GM18858 (cell line): ENCODE data around the gene LRP11.
"Not testable (repeated sequence)": the region's sequence is repeated elsewhere in the genome, so short reads cannot be mapped to it uniquely, and the experiment has no call there.

Experiments used
- ATAC-seq: cut with Tn5 transposase; IDR thresholded peaks from one replicate; pipeline ENCODE4 v1.9.1; 2021; ENCODE audit not compliant: unreplicated experiment

LRP11 gene

GRCh38 chr6:149851461-149852110 is 12.6 kb downstream of the LRP11 start:
- ATAC-seq: no peak

GRCh38 chr6:149848343-149848742 is 15.8 kb downstream of the LRP11 start:
- not testable (repeated sequence) for ATAC-seq

- ATAC-seq: no peak
Measured at GRCh38 chr6:149847939-149848267, 16.3 kb downstream of the LRP11 start.

GRCh38 chr6:149846321-149846720 is 17.8 kb downstream of the LRP11 start:
- ATAC-seq: no peak

GRCh38 chr6:149845549-149845948 is 18.6 kb downstream of the LRP11 start:
- no peak for ATAC-seq

- no peak for ATAC-seq
Measured at GRCh38 chr6:149844480-149844879, 19.7 kb downstream of the LRP11 start.

GRCh38 chr6:149844036-149844435 is 20.1 kb downstream of the LRP11 start:
- not testable (repeated sequence) for ATAC-seq

- no peak for ATAC-seq
Measured at GRCh38 chr6:149843051-149843633, 21.0 kb downstream of the LRP11 start.

- ATAC-seq: no peak
Measured at GRCh38 chr6:149842331-149842730, 21.8 kb downstream of the LRP11 start.

- no peak for ATAC-seq
Measured at GRCh38 chr6:149840345-149841075, 23.6 kb downstream of the LRP11 start.

- no peak for ATAC-seq
Measured at GRCh38 chr6:149834513-149835481, 29.4 kb downstream of the LRP11 start.

GRCh38 chr6:149833651-149834050 is 30.5 kb downstream of the LRP11 start:
- ATAC-seq: no peak

- ATAC-seq: no peak
Measured at GRCh38 chr6:149831308-149831820, 32.8 kb downstream of the LRP11 start.

- ATAC-seq: no peak
Measured at GRCh38 chr6:149830731-149831307, 33.3 kb downstream of the LRP11 start.

GRCh38 chr6:149825292-149825691 is 38.9 kb downstream of the LRP11 start:
- no peak for ATAC-seq

GRCh38 chr6:149823013-149823412 is 41.1 kb downstream of the LRP11 start:
- ATAC-seq: no peak

GRCh38 chr6:149821492-149821891 is 42.7 kb downstream of the LRP11 start:
- no peak for ATAC-seq

- no peak for ATAC-seq
Measured at GRCh38 chr6:149820506-149820905, 43.7 kb downstream of the LRP11 start.

- peak; percentile 72 for ATAC-seq
Measured at GRCh38 chr6:149815788-149816187, 48.4 kb downstream of the LRP11 start.

GRCh38 chr6:149813351-149813750 is 50.8 kb downstream of the LRP11 start:
- ATAC-seq: no peak

- no peak for ATAC-seq
Measured at GRCh38 chr6:149809798-149810197, 54.4 kb downstream of the LRP11 start.
